MM.1S (cell line): Measurements from ENCODE around the gene DNAJC27.

ENCODE experiments used
- DNase-seq: peaks from one replicate; pipeline ENCODE4 v3.0.0-alpha.2; 2015
- H2AFZ ChIP-seq: fragments of 300-600 bp; sonication (generic); 2 replicates; pipeline ENCODE4 v1.6.0; 2016; ENCODE audit warnings: antibody characterized with exemption, low read length
- H3F3A ChIP-seq: fragments of 300-600 bp; sonication (generic); 2 replicates; pipeline ENCODE4 v1.6.1; 2016; ENCODE audit warnings: mild to moderate bottlenecking, antibody characterized with exemption, low read length, moderate library complexity, mixed read lengths; ENCODE audit not compliant: insufficient read depth
- H3K27ac ChIP-seq: fragments of 300-600 bp; sonication (generic); 2 replicates; pipeline ENCODE4 v1.5.1; 2016; ENCODE audit warnings: mild to moderate bottlenecking, low read length
- H3K27me3 ChIP-seq: fragments of 300-600 bp; sonication (generic); replicated peaks from 2 replicates; pipeline ENCODE4 v1.6.0; 2016; ENCODE audit warnings: low read length; ENCODE audit not compliant: insufficient read depth
- H3K36me3 ChIP-seq: fragments of 300-600 bp; sonication (generic); replicated peaks from 2 replicates; pipeline ENCODE4 v1.6.1; 2016; ENCODE audit warnings: mild to moderate bottlenecking, low read length, mixed read lengths; ENCODE audit not compliant: insufficient read depth
- H3K4me1 ChIP-seq: fragments of 300-600 bp; sonication (generic); 2 replicates; pipeline ENCODE4 v1.6.1; 2016; ENCODE audit warnings: low read length, mixed read lengths
- H3K4me2 ChIP-seq: fragments of 300-600 bp; sonication (generic); 2 replicates; pipeline ENCODE4 v1.6.0; 2016; ENCODE audit warnings: low read depth, low read length
- H3K4me3 ChIP-seq: fragments of 300-600 bp; sonication (generic); 2 replicates; pipeline ENCODE4 v1.5.1; 2016; ENCODE audit warnings: low read length, mixed read lengths
- H3K79me2 ChIP-seq: fragments of 300-600 bp; sonication (generic); 2 replicates; pipeline ENCODE4 v1.6.1; 2016; ENCODE audit warnings: mixed run types, low read length, mixed read lengths
- H3K9ac ChIP-seq: fragments of 300-600 bp; sonication (generic); 2 replicates; pipeline ENCODE4 v1.6.1; 2016; ENCODE audit warnings: low read length, mixed read lengths
- H3K9me2 ChIP-seq: fragments of 300-600 bp; sonication (generic); replicated peaks from 2 replicates; pipeline ENCODE4 v1.6.1; 2016; ENCODE audit warnings: mild to moderate bottlenecking, low read length, mixed read lengths; ENCODE audit not compliant: insufficient read depth
- H3K9me3 ChIP-seq: fragments of 300-600 bp; sonication (generic); replicated peaks from 2 replicates; pipeline ENCODE4 v1.6.1; 2016; ENCODE audit warnings: mild to moderate bottlenecking, low read length, mixed read lengths; ENCODE audit not compliant: insufficient read depth
- H4K20me1 ChIP-seq: fragments of 300-600 bp; sonication (generic); 2 replicates; pipeline ENCODE4 v1.6.1; 2016; ENCODE audit warnings: mild to moderate bottlenecking, low read length, moderate library complexity, mixed read lengths; ENCODE audit not compliant: insufficient read depth
- EZH2phosphoT487 ChIP-seq: fragments of 300-600 bp; sonication (generic); IDR thresholded peaks from 2 replicates; pipeline ENCODE4 v1.6.1; 2018; ENCODE audit warnings: antibody characterized with exemption, low read length

The DNAJC27 gene

DNA sequence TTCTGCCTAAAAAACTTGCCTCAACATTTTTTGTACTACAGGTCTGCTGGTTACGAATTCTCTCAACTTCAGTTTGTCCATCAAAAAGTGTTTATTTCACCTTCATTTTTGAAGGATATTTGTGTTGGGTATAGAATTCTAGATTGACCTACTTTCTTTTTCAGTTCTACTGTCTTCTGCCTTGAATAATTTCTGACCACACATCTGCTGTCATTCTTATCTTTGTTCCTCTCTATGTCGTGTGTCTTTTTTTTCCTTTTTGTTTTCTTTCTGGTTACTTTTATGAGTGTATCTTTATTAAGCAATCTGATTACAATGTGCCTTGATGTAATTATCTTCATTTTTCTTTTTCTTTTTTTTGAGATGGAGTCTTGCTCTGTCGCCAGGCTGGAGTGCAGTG, 77.0 kb downstream of the DNAJC27 start:
- no peaks in the 10 kb centered on the region for H3K9me3 ChIP-seq
- H3K4me3 ChIP-seq: no peak overlapping the region
- H3K36me3 ChIP-seq: peaks cover 14% of the 10 kb centered on the region

DNA sequence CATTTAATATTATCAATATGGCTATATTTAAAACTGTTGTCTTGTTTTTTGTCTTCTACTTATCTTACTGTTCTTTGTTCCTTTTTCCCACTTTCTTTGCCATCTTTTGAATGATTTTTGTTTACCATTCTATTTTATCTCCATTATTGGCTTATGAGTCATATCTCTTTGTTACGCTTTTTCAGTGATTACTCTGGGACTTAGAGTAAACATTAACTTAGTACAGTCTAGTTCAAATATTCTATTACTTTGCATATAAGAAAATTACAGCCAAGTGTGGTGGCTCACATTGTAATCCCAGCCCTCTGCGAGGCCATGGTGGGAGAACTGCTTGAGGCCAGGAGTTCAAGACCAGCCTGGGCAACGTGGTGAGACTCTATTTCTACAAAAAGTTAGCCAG, 77.8 kb downstream of the DNAJC27 start:
- Histone ChIP-seq H3F3A (no peaks in the 10 kb centered on the region), H3K27ac (no peak overlapping the region), H3K27me3 (no peaks in the 10 kb centered on the region), H3K4me1 (no peaks in the 10 kb centered on the region), H3K4me2 (no peak overlapping the region), H3K4me3 (no peak overlapping the region), H4K20me1 (no peaks in the 10 kb centered on the region), H3K9me3 (no peaks in the 10 kb centered on the region), H3K9ac (no peak overlapping the region), H3K36me3 (peaks cover 14% of the 10 kb centered on the region), H3K9me2 (no peaks in the 10 kb centered on the region), H2AFZ (no peak overlapping the region), H3K79me2 (peaks cover 37% of the 10 kb centered on the region)
- DNase-seq: no peak
- no peak for TF ChIP-seq EZH2phosphoT487

More for the DNA sequence above, 77.0 kb downstream of the DNAJC27 start:
- H3K4me2 ChIP-seq: no peak overlapping the region
- H2AFZ ChIP-seq: no peak overlapping the region
- TF ChIP-seq EZH2phosphoT487: no peak
- H3F3A ChIP-seq: no peaks in the 10 kb centered on the region
- H3K4me1 ChIP-seq: no peaks in the 10 kb centered on the region
- DNase-seq: no peak
- H3K27me3 ChIP-seq: no peaks in the 10 kb centered on the region
- H3K9me2 ChIP-seq: no peaks in the 10 kb centered on the region
- peaks cover 41% of the 10 kb centered on the region for H3K79me2 ChIP-seq
- no peak overlapping the region for H3K9ac ChIP-seq
- H3K27ac ChIP-seq: no peak overlapping the region
- no peaks in the 10 kb centered on the region for H4K20me1 ChIP-seq
